ENCODE results near the gene SNTG2. TPM values are rescaled to one million over a fixed set of nuclear protein-coding genes. Genes with fewer than 3 reads are reported as not detected.

SNTG2 gene
- total and polyA plus RNA-seq, 4 donors = 4.5 to 7.0 TPM; not detected in 2

DNA sequence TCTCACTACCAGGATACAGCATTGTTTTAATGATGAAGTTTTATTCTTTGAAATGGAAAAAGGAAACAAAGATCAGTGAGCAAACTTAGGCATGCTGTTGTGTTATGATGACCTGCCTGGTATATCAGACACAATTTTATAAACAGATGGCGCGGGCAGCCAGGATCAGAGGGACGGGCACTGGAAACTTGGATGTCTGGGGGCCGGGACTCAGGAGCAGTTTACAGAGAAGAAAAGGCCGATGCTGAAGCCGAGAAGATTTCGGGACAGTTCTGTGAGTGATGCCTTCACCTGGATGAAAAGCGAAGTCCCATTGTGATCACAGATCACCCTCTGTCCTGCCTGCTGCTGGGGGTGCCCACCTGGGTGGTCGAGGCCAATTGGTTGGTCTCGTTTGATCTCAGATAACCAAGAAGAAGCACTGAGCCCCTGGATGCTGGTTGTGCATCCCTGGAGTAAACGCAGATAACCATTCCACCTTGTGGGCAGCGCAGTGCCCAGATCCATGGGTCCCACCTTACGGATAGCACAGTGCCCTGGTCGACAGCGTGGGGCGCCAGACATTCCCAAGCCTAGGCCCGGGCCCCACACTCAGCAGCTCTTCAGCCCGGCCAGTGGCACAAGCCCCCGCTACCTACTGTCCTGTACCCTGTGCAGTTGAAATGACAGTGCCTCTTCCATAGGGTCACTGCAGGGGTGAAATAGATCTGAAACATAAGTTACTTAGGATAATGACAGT, 279.7 kb downstream of the SNTG2 start:
- H3K4me3 ChIP-seq (ENCODE audit: low read length in 2 of 2) = no peak overlapping the region
- DNase-seq = no peak
- 89 to 93% methylated on average over 19 of the region's 19 CpGs for WGBS, 2 donors
- H3K27me3 ChIP-seq (ENCODE audit: control insufficient read depth in 1 of 2, insufficient read depth in 2 of 2, low read length in 1 of 2) = no peaks in the 10 kb centered on the region
- no peaks in the 10 kb centered on the region for H3K4me1 ChIP-seq (ENCODE audit: control insufficient read depth in 1 of 2, insufficient read depth in 2 of 2, low read length in 2 of 2)
- no peaks in the 10 kb centered on the region for H3K36me3 ChIP-seq (ENCODE audit: control insufficient read depth in 1 of 2, insufficient read depth in 2 of 2, low read length in 1 of 2)
- no peak for ATAC-seq (ENCODE audit: low FRiP score)
- intact Hi-C loops (cut with DNase I) = no loop called here
- H3K27ac ChIP-seq (ENCODE audit: low read depth in 1 of 2, low read length in 2 of 2) = no peak overlapping the region
- no peaks in the 10 kb centered on the region for H3K9me3 ChIP-seq (ENCODE audit: control insufficient read depth, low read length)

DNA sequence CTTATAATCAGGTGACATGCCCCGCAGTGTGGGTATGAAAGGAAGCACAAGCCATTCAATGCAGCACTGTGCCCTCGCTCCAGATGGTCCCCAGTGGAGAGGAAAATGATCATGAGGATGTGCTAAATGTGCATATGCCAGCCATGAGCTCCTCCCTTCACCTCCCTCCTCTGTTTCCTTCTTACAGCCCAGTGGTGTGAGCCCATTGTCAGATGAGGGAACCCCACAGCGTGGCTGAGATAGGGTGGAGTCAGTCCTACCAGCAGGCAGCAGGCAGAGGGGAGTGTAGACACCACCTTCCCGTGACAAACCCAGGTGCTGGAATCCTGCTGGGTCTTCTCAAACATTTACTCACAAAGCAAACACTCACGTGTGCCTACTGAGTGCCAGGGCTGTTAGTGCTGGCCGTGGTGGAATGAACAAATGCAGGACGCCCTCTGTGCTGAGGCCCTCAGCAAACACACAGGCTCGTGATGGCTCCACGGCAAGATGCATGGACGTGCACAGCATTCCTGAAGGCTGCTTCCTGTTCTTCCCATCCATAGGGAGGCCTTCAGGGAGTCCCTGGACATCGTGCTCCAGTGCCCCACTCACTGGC, 280.9 kb downstream of the SNTG2 start:
- Histone ChIP-seq H3K36me3 (ENCODE audit: control insufficient read depth in 1 of 2, insufficient read depth in 2 of 2, low read length in 1 of 2) (no peaks in the 10 kb centered on the region), H3K4me3 (ENCODE audit: low read length in 2 of 2) (no peak overlapping the region), H3K27ac (ENCODE audit: low read depth in 1 of 2, low read length in 2 of 2) (no peak overlapping the region), H3K27me3 (ENCODE audit: control insufficient read depth in 1 of 2, insufficient read depth in 2 of 2, low read length in 1 of 2) (no peaks in the 10 kb centered on the region), H3K4me1 (ENCODE audit: control insufficient read depth in 1 of 2, insufficient read depth in 2 of 2, low read length in 2 of 2) (no peaks in the 10 kb centered on the region), H3K9me3 (ENCODE audit: control insufficient read depth, low read length) (no peaks in the 10 kb centered on the region)
- intact Hi-C loops (cut with DNase I) = no loop called here
- 62 to 65% methylated on average over 11 of the region's 11 CpGs for WGBS, 2 donors
- ATAC-seq (ENCODE audit: low FRiP score) = no peak
- DNase-seq = no peak

GRCh38 chr2:1233281-1233680, 282.6 kb downstream of the SNTG2 start:
- H3K36me3 ChIP-seq (ENCODE audit: control insufficient read depth in 1 of 2, insufficient read depth in 2 of 2, low read length in 1 of 2) = no peaks in the 10 kb centered on the region
- H3K4me1 ChIP-seq (ENCODE audit: control insufficient read depth in 1 of 2, insufficient read depth in 2 of 2, low read length in 2 of 2) = no peaks in the 10 kb centered on the region
- no peak for ATAC-seq (ENCODE audit: low FRiP score)
- 80 to 81% methylated on average over 15 of the region's 15 CpGs for WGBS, 2 donors
- H3K27ac ChIP-seq (ENCODE audit: low read depth in 1 of 2, low read length in 2 of 2) = no peak overlapping the region
- intact Hi-C loops (cut with DNase I) = no loop called here
- H3K27me3 ChIP-seq (ENCODE audit: control insufficient read depth in 1 of 2, insufficient read depth in 2 of 2, low read length in 1 of 2) = no peaks in the 10 kb centered on the region
- no peak for DNase-seq
- no peaks in the 10 kb centered on the region for H3K9me3 ChIP-seq (ENCODE audit: control insufficient read depth, low read length)
- no peak overlapping the region for H3K4me3 ChIP-seq (ENCODE audit: low read length in 2 of 2)

GRCh38 chr2:1234731-1235308, 284.2 kb downstream of the SNTG2 start:
- Histone ChIP-seq H3K4me1 (ENCODE audit: control insufficient read depth in 1 of 2, insufficient read depth in 2 of 2, low read length in 2 of 2) (no peaks in the 10 kb centered on the region), H3K36me3 (ENCODE audit: control insufficient read depth in 1 of 2, insufficient read depth in 2 of 2, low read length in 1 of 2) (no peaks in the 10 kb centered on the region), H3K27ac (ENCODE audit: low read depth in 1 of 2, low read length in 2 of 2) (no peak overlapping the region), H3K27me3 (ENCODE audit: control insufficient read depth in 1 of 2, insufficient read depth in 2 of 2, low read length in 1 of 2) (no peaks in the 10 kb centered on the region), H3K4me3 (ENCODE audit: low read length in 2 of 2) (no peak overlapping the region), H3K9me3 (ENCODE audit: control insufficient read depth, low read length) (no peaks in the 10 kb centered on the region)
- intact Hi-C loops (cut with DNase I) = no loop called here
- DNase-seq (no peak), ATAC-seq (ENCODE audit: low FRiP score) (no peak)
- 87 to 88% methylated on average over 12 to 13 of the region's 13 CpGs for WGBS, 2 donors

DNA sequence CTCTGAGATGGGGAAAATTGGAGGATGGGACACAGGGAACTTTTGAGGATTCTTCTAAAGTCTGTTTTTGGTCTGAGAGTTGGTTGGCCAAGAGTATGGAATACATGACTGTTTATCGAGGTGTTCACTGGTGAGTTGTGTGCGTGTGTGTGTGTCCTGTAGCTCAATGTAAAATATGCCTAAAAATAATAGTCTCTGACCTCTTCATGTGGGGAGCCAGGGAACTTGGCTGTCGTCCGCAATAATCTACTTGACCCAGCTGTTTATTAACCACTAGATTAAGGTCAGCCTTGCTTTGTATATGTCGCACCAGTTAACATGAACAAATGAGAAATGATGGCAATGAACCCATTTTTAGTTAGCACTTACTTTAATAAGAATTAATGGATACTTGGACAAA, 285.2 kb downstream of the SNTG2 start:
- intact Hi-C loops (cut with DNase I) = no loop called here
- Histone ChIP-seq H3K27ac (ENCODE audit: low read depth in 1 of 2, low read length in 2 of 2) (no peak overlapping the region), H3K4me3 (ENCODE audit: low read length in 2 of 2) (no peak overlapping the region), H3K36me3 (ENCODE audit: control insufficient read depth in 1 of 2, insufficient read depth in 2 of 2, low read length in 1 of 2) (no peaks in the 10 kb centered on the region), H3K4me1 (ENCODE audit: control insufficient read depth in 1 of 2, insufficient read depth in 2 of 2, low read length in 2 of 2) (no peaks in the 10 kb centered on the region), H3K27me3 (ENCODE audit: control insufficient read depth in 1 of 2, insufficient read depth in 2 of 2, low read length in 1 of 2) (no peaks in the 10 kb centered on the region), H3K9me3 (ENCODE audit: control insufficient read depth, low read length) (no peaks in the 10 kb centered on the region)
- DNase-seq (no peak), ATAC-seq (ENCODE audit: low FRiP score) (no peak)
- 78 to 82% methylated on average over 5 of the region's 5 CpGs for WGBS, 2 donors

DNA sequence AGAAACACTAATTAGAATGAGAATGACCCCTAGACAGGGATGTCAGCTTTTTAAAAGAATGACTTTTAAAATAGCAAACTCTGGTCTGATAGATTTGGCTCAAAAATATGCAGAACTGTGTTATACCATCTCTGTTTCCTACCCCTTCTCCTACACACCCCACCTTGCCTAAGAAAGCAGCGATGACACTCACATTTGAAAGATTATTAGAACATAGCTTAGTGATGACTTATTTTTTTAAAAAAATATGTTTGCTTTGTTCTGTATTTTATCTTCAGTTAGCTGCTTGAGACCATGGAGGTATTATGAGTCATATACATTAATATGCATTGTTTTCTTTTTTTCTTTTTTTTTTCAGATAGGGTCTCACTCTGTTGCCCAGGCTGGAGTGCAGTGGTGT, 286.0 kb downstream of the SNTG2 start:
- no peaks in the 10 kb centered on the region for H3K27me3 ChIP-seq (ENCODE audit: control insufficient read depth in 1 of 2, insufficient read depth in 2 of 2, low read length in 1 of 2)
- no peak overlapping the region for H3K27ac ChIP-seq (ENCODE audit: low read depth in 1 of 2, low read length in 2 of 2)
- no peaks in the 10 kb centered on the region for H3K4me1 ChIP-seq (ENCODE audit: control insufficient read depth in 1 of 2, insufficient read depth in 2 of 2, low read length in 2 of 2)
- 88 to 92% methylated on average over 1 of the region's 1 CpG for WGBS, 2 donors
- H3K4me3 ChIP-seq (ENCODE audit: low read length in 2 of 2) = no peak overlapping the region
- DNase-seq (no peak), ATAC-seq (ENCODE audit: low FRiP score) (no peak)
- intact Hi-C loops (cut with DNase I) = no loop called here
- no peaks in the 10 kb centered on the region for H3K9me3 ChIP-seq (ENCODE audit: control insufficient read depth, low read length)
- no peaks in the 10 kb centered on the region for H3K36me3 ChIP-seq (ENCODE audit: control insufficient read depth in 1 of 2, insufficient read depth in 2 of 2, low read length in 1 of 2)

- WGBS, 2 donors = 58 to 73% methylated on average over 18 of the region's 18 CpGs
- H3K4me3 ChIP-seq (ENCODE audit: low read length in 2 of 2) = no peak overlapping the region
- H3K27ac ChIP-seq (ENCODE audit: low read depth in 1 of 2, low read length in 2 of 2) = no peak overlapping the region
- ATAC-seq (ENCODE audit: low FRiP score) (peak; percentile 41), DNase-seq (no peak)
- H3K36me3 ChIP-seq (ENCODE audit: control insufficient read depth in 1 of 2, insufficient read depth in 2 of 2, low read length in 1 of 2) = no peaks in the 10 kb centered on the region
- H3K9me3 ChIP-seq (ENCODE audit: control insufficient read depth, low read length) = no peaks in the 10 kb centered on the region
- no peaks in the 10 kb centered on the region for H3K27me3 ChIP-seq (ENCODE audit: control insufficient read depth in 1 of 2, insufficient read depth in 2 of 2, low read length in 1 of 2)
- intact Hi-C loops (cut with DNase I) = no loop called here
- no peaks in the 10 kb centered on the region for H3K4me1 ChIP-seq (ENCODE audit: control insufficient read depth in 1 of 2, insufficient read depth in 2 of 2, low read length in 2 of 2)
Measured at GRCh38 chr2:1237783-1238182, 287.1 kb downstream of the SNTG2 start.

- 77 to 80% methylated on average over 13 to 14 of the region's 14 CpGs for WGBS, 2 donors
- H3K9me3 ChIP-seq (ENCODE audit: control insufficient read depth, low read length) = no peaks in the 10 kb centered on the region
- intact Hi-C loops (cut with DNase I) = no loop called here
- H3K4me1 ChIP-seq (ENCODE audit: control insufficient read depth in 1 of 2, insufficient read depth in 2 of 2, low read length in 2 of 2) = no peaks in the 10 kb centered on the region
- ATAC-seq (ENCODE audit: low FRiP score) (no peak), DNase-seq (no peak)
- no peaks in the 10 kb centered on the region for H3K27me3 ChIP-seq (ENCODE audit: control insufficient read depth in 1 of 2, insufficient read depth in 2 of 2, low read length in 1 of 2)
- no peak overlapping the region for H3K4me3 ChIP-seq (ENCODE audit: low read length in 2 of 2)
- H3K36me3 ChIP-seq (ENCODE audit: control insufficient read depth in 1 of 2, insufficient read depth in 2 of 2, low read length in 1 of 2) = no peaks in the 10 kb centered on the region
- H3K27ac ChIP-seq (ENCODE audit: low read depth in 1 of 2, low read length in 2 of 2) = no peak overlapping the region
Measured at GRCh38 chr2:1238598-1239138, 288.0 kb downstream of the SNTG2 start.

- intact Hi-C loops (cut with DNase I) = no loop called here
- Histone ChIP-seq H3K27me3 (ENCODE audit: control insufficient read depth in 1 of 2, insufficient read depth in 2 of 2, low read length in 1 of 2) (no peaks in the 10 kb centered on the region), H3K36me3 (ENCODE audit: control insufficient read depth in 1 of 2, insufficient read depth in 2 of 2, low read length in 1 of 2) (no peaks in the 10 kb centered on the region), H3K4me3 (ENCODE audit: low read length in 2 of 2) (no peak overlapping the region), H3K4me1 (ENCODE audit: control insufficient read depth in 1 of 2, insufficient read depth in 2 of 2, low read length in 2 of 2) (no peaks in the 10 kb centered on the region), H3K9me3 (ENCODE audit: control insufficient read depth, low read length) (no peaks in the 10 kb centered on the region), H3K27ac (ENCODE audit: low read depth in 1 of 2, low read length in 2 of 2) (no peak overlapping the region)
- 80 to 82% methylated on average over 2 of the region's 2 CpGs for WGBS, 2 donors
- DNase-seq (no peak), ATAC-seq (ENCODE audit: low FRiP score) (no peak)
Measured at GRCh38 chr2:1245193-1245592, 294.5 kb downstream of the SNTG2 start.
